Right ventricle myocardium inferior (tissue), 1 donor: Measurements from ENCODE around the gene SCFD2. TPM values are rescaled to one million over a fixed set of nuclear protein-coding genes. Genes with fewer than 3 reads are reported as not detected.
A peak's percentile ranks its signal among the peaks of the same experiment; 100 is the strongest.
"Not testable (repeated sequence)": the region's sequence is repeated elsewhere in the genome, so short reads cannot be mapped to it uniquely, and the experiment has no call there.

Source experiments
- ATAC-seq: fragments of 200-7000 bp; cut with Tn5 transposase; one replicate; pipeline ENCODE4 v1.9.1; 2020; ENCODE audit warnings: mild to moderate bottlenecking, moderate library complexity
- DNase-seq: peaks from one replicate; pipeline ENCODE4 v3.0.0; 2021; ENCODE audit errors: missing footprints
- intact Hi-C: fragments of 100-400 bp; cut with DNase I; formaldehyde crosslinking; loops from one replicate; pipeline ENCODE4 v1.11.0; 2022
- total RNA-seq: library from RNA; stranded (reverse); fragmentation: NEBNext Ultra II Directional; extraction: Animal tissue kit (Norgen Biotek cat#: 25700); gene quantifications from one replicate; pipeline ENCODE4 v1.2.1, GENCODE V29; 2021
- donor health status: DM: no; HTN: yes; CAD: no; lungs with severe emphysema.

SCFD2 gene
- total RNA-seq, 1 donor from 2014 or later = 10.0 TPM

GRCh38 chr4:52852711-52853110, 513.1 kb downstream of the SCFD2 start:
- no peak for DNase-seq
- intact Hi-C loops = no loop called here
- ATAC-seq = peak; percentile 43

GRCh38 chr4:52852041-52852440, 513.8 kb downstream of the SCFD2 start:
- DNase-seq (no peak), ATAC-seq (no peak)
- intact Hi-C loops = no loop called here

GRCh38 chr4:52850406-52851124, 515.3 kb downstream of the SCFD2 start:
- DNase-seq (no peak), ATAC-seq (no peak)
- intact Hi-C loops = no loop called here

- ATAC-seq = no peak
- DNase-seq = no peak
- intact Hi-C loops = no loop called here
Measured at GRCh38 chr4:52848254-52848653, 517.6 kb downstream of the SCFD2 start.

GRCh38 chr4:52846502-52846901, 519.4 kb downstream of the SCFD2 start:
- DNase-seq (no peak), ATAC-seq (peak; percentile 87)
- intact Hi-C loops = no loop called here

GRCh38 chr4:52844596-52844995, 521.3 kb downstream of the SCFD2 start:
- intact Hi-C loops = no loop called here
- no peak for ATAC-seq
- no peak for DNase-seq

- intact Hi-C loops = no loop called here
- peak; percentile 74 for DNase-seq
- peak; percentile 19 for ATAC-seq
Measured at GRCh38 chr4:52843958-52844357, 521.9 kb downstream of the SCFD2 start.

GRCh38 chr4:52843351-52843750, 522.5 kb downstream of the SCFD2 start:
- intact Hi-C loops = no loop called here
- ATAC-seq = no peak
- DNase-seq = no peak

- ATAC-seq = no peak
- DNase-seq = no peak
- intact Hi-C loops = no loop called here
Measured at GRCh38 chr4:52842792-52843191, 523.1 kb downstream of the SCFD2 start.

- intact Hi-C loops = no loop called here
- DNase-seq = no peak
- ATAC-seq = peak; percentile 49
Measured at GRCh38 chr4:52841682-52842456, 524.0 kb downstream of the SCFD2 start.

GRCh38 chr4:52840531-52841370, 525.1 kb downstream of the SCFD2 start:
- intact Hi-C loops = no loop called here
- DNase-seq (no peak), ATAC-seq (no peak)

GRCh38 chr4:52838729-52839586, 526.9 kb downstream of the SCFD2 start:
- intact Hi-C loops = no loop called here
- DNase-seq = no peak
- ATAC-seq = peak; percentile 59

- DNase-seq (no peak), ATAC-seq (no peak)
- intact Hi-C loops = no loop called here
Measured at GRCh38 chr4:52837716-52838558, 527.9 kb downstream of the SCFD2 start.

GRCh38 chr4:52836678-52837077, 529.2 kb downstream of the SCFD2 start:
- intact Hi-C loops = no loop called here
- ATAC-seq (no peak), DNase-seq (no peak)

GRCh38 chr4:52836120-52836519, 529.7 kb downstream of the SCFD2 start:
- intact Hi-C loops = no loop called here
- ATAC-seq (no peak), DNase-seq (no peak)

- DNase-seq, ATAC-seq, intact Hi-C loops: not testable (repeated sequence)
Measured at GRCh38 chr4:52834641-52835456, 531.0 kb downstream of the SCFD2 start.

GRCh38 chr4:52833941-52834525, 531.8 kb downstream of the SCFD2 start:
- intact Hi-C loops = no loop called here
- no peak for DNase-seq
- ATAC-seq = no peak
